NCI-H1417 treated with DMSO at 0.1 percent for 48 hours (cell line): ENCODE data around the gene G6PC2.
"Not testable (repeated sequence)": the region's sequence is repeated elsewhere in the genome, so short reads cannot be mapped to it uniquely, and the experiment has no call there.

Source experiments
- DNase-seq: peaks from one replicate; lab custom pipeline; 2025; lab: John Stamatoyannopoulos, UW

The G6PC2 gene

GRCh38 chr2:168907940-168908662 lies 7.0 kb downstream of the G6PC2 start:
- DNase-seq: no peak

GRCh38 chr2:168910330-168910729 lies 9.2 kb downstream of the G6PC2 start:
- DNase-seq: no peak

DNA sequence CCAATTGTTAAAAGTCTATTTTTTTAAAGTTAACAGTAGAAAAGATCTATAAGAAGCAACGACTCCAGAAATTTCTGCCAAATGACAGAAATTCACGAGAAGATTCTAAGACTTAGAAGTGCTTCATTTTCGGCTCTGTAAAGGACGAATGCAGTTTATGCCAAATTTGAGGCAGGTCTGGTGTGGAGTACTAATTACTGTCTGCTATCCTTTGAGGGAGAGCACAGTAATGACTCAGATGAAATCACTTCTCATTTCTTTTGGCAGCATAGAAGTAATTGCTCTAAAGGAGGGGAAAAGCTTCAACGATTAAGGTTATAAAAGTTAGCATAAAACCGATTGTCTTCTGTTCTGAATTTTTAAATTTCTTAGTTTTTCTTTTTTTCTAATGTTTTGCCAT lies 11.4 kb downstream of the G6PC2 start:
- no peak for DNase-seq

DNA sequence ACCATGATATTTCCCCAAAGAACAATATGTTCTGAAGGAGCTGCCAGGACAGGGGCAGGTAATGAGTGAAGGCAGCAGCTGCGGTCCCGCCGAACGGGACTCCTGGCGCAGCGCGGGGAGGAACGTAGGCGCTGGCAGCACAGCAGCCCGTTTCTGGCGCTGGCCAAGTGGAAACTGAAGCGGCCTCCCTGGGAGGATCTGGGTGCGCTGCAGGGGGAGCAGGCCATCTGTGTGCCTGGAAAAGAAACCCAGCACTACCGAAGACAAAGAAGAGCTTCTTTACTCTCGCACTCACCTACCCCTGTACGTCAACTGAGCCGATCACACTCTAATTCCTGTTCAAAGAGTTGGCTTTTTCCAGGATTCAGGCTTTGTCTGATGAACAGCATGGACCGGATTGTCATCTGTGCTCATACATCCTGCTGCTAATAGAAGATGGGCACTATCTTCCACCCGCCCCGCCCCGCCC lies 11.8 kb downstream of the G6PC2 start:
- no peak for DNase-seq

DNA sequence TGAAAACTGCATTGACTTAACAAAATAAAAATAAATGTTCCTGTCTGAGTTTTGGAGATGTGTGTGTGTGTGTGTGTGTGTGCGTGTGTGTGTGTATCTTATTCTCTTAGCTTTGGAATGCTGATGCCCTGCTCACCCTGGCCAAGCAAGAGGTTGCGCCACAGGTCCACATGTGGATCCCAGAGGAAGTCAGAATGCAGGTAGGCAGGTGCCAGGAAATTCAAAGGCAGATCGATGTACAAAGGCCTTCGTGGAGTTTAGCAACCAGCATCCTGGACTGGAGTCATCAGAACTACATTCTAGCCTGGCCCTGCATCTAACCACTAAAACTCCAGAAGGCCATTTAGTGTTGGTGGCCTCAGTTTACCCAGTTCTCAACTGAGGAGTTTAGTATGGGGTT lies 12.4 kb downstream of the G6PC2 start:
- DNase-seq: no peak

GRCh38 chr2:168915441-168916330 lies 14.6 kb downstream of the G6PC2 start:
- no peak for DNase-seq

DNA sequence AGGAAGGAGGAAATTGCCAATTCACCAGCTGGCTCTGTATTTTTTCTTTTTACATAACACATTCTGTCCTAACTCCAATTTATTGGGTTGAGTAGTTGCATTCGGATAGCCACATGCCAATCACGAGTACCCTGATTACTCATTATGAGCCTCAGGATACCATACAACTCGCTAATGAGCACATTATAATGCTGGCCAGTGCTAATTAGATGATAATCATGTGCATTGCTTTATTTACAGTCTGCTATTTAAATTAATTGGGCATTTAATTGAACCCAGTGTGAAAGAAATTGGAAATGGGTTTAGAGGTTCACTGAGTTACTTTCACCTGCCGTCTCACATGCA lies 15.2 kb downstream of the G6PC2 start:
- DNase-seq: no peak

GRCh38 chr2:168920504-168921157 lies 19.5 kb downstream of the G6PC2 start:
- no peak for DNase-seq

GRCh38 chr2:168926621-168927386 lies 25.7 kb downstream of the G6PC2 start:
- DNase-seq: no peak

DNA sequence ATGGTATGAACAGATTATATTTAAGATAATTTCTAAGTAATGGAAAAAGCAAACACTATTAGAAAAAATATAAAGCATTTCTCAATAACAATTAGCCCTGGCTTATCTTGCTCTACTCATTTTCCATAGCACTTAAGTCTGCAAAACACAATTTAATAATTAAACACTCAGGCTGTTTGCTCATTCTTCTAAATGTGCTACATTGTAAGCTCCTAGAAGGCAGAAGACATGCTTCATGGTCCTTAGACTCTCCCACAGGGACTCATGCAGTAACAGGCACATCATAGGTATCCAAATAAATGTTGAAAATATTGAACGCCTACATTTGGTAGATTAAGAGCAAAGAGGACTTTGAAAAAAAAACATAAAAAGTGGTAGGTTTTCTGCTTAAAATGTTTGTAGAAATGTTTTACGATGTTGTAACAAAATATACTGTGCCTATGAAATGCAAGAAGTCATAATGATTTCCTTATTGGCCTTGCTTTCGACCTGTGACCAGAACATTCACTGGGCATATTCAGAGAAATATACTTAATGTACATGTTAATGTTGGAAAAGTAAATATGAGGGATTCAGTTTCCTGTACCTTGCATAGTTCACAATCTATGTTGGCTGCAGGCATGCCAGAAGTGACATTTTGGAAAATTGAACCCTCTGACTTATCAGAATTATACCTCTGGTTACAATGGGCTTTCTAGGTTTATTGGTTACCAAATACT lies 27.2 kb downstream of the G6PC2 start:
- DNase-seq: no peak

- DNase-seq: no peak
Observed at GRCh38 chr2:168929031-168929430, 27.9 kb downstream of the G6PC2 start.

- no peak for DNase-seq
Observed at GRCh38 chr2:168930242-168930641, 29.2 kb downstream of the G6PC2 start.

DNA sequence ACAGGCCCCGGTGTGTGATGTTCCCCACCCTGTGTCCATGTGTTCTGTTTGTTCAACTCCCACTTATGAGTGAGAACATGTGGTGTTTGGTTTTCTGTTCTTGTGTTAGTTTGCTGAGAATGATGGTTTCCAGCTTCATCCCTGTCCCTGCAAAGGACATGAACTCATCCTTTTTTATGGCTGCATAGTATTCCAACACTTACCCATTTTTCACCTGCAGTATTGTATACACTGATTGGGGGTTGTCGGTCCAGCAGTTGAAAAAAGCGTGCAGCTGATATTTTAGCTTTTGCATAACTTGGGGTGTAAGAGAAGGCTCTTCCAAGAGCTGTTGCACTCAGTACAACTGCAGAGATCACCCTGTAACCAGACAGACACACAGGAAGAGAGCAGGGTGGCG lies 31.1 kb downstream of the G6PC2 start:
- not testable (repeated sequence) for DNase-seq

- no peak for DNase-seq
Observed at GRCh38 chr2:168934826-168935225, 33.7 kb downstream of the G6PC2 start.

GRCh38 chr2:168935810-168936581 lies 34.9 kb downstream of the G6PC2 start:
- DNase-seq: no peak

DNA sequence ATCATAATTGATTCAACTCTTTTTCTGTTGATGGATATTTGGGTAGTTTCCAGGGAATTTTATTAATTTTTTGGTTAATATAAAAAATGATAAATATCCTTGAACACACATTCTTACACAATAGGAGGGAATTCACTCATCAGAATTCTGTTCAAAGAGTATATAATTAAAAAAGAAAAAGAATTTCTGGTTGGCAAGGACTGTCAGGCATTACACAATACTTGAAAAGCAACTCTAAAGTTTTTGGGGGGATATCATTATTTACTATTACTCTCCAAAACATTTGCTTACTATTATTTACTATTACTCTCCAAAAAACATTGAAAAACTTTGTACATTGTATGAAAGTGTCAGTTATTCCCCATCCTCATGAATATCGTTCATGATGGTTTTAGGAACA lies 38.0 kb downstream of the G6PC2 start:
- DNase-seq: no peak

GRCh38 chr2:168939918-168940317 lies 38.8 kb downstream of the G6PC2 start:
- DNase-seq: no peak

DNA sequence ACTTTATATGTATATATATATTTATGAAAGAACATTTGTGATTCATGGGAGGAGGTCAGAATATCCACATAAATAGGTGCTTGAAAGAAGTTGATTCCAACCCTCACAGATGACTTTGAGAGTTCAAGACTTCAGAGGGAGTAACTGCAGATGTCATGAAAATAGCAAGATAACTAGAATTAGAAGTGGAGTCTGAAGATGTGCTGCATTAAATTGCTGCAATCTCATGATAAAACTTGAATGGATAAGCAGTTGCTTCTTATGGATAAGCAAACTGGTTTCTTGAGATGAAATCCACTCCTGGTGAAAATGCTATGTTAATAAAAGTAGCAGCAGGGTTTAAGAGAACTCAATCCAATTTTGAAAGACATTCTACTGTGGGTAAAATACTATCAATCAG lies 40.2 kb downstream of the G6PC2 start:
- DNase-seq: no peak

DNA sequence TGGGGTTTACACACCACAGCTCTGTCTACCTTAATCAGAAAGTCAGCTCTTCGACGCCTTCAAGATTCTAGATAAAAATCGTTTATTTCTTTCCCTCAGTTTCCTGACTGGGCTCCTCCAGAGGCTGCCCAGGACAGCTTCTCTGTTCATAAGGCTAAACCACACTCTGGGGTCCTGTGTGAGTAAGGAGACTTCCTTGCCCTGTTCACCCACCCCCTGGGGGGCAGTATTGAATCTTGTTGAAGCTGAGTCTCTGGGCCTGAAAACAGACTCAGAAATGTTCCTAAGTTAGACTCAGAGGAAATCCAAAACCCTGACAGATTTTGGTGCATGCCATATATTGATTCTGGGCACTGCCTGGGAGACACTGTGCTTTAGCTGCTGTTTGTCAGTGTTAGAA lies 43.0 kb downstream of the G6PC2 start:
- DNase-seq: no peak

GRCh38 chr2:168945508-168945907 lies 44.4 kb downstream of the G6PC2 start:
- DNase-seq: no peak
